Activated CD4-positive, alpha-beta memory T cell treated with anti-CD3 and anti-CD28 coated beads for 36 hours (primary cell): Measurements from ENCODE around the gene TBL3. TPM values are rescaled to one million over a fixed set of nuclear protein-coding genes. Genes with fewer than 3 reads are reported as not detected.
A peak's percentile ranks its signal among the peaks of the same experiment; 100 is the strongest.

Source experiments
- CTCF ChIA-PET: fragments of 350-600 bp; sonication (Branson Sonifier 250); formaldehyde crosslinking; loops from one replicate; lab custom pipeline; 2021; ENCODE audit warnings: antibody characterized with exemption, inconsistent platforms; lab: Charles Lee
- POLR2A ChIA-PET: fragments of 350-600 bp; sonication (Branson Sonifier 250); formaldehyde crosslinking; loops from one replicate; lab custom pipeline; 2021; ENCODE audit warnings: antibody characterized with exemption; lab: Charles Lee
- DNase-seq: peaks from one replicate; pipeline ENCODE4 v3.0.0-alpha.2; 2020
- H3K27ac Mint-ChIP-seq: one replicate; pipeline ENCODE4 v1.8.0; 2021; ENCODE audit warnings: mixed read lengths
- H3K27me3 Mint-ChIP-seq: one replicate; pipeline ENCODE4 v1.8.0; 2021; ENCODE audit warnings: mixed read lengths
- H3K36me3 Mint-ChIP-seq: one replicate; pipeline ENCODE4 v1.8.0; 2021; ENCODE audit warnings: mixed read lengths
- H3K4me1 Mint-ChIP-seq: one replicate; pipeline ENCODE4 v1.8.0; 2021; ENCODE audit warnings: low read depth, mixed read lengths
- H3K4me3 Mint-ChIP-seq: one replicate; pipeline ENCODE4 v1.8.0; 2021; ENCODE audit warnings: mild to moderate bottlenecking, mixed read lengths
- H3K9me3 Mint-ChIP-seq: one replicate; pipeline ENCODE4 v1.8.0; 2021; ENCODE audit warnings: mixed read lengths
- intact Hi-C: fragments of 100-400 bp; cut with micrococcal nuclease; formaldehyde crosslinking; loops from one replicate; pipeline ENCODE4 v1.15.1; 2023
- total RNA-seq, 2 experiments: library from RNA; stranded (reverse); gene quantifications; one replicate each; pipeline ENCODE4 v1.2.3, GENCODE V29; 2021

TBL3 gene
- total RNA-seq, 2 experiments from 2014 or later, result 45.7 to 47.3 TPM

GRCh38 chr16:1968146-1968953 lies 3.5 kb upstream of the TBL3 start:
- intact Hi-C loops, result no loop called here
- H3K4me3 Mint-ChIP-seq, result no peak overlapping the region
- H3K27me3 Mint-ChIP-seq, result no peaks in the 10 kb centered on the region
- H3K4me1 Mint-ChIP-seq, result peaks cover 29% of the 10 kb centered on the region
- no peak for DNase-seq
- H3K9me3 Mint-ChIP-seq, result no peaks in the 10 kb centered on the region
- H3K36me3 Mint-ChIP-seq, result peaks cover 29% of the 10 kb centered on the region
- no peak overlapping the region for H3K27ac Mint-ChIP-seq
- ChIA-PET CTCF (interaction anchor here (0.8 kb wide), 1 partner anchor 172 kb away, joined by 3 read pairs; no protein-coding TSS in a partner anchor), POLR2A (no interaction called here)

- peak; percentile 35 for DNase-seq
- peak overlapping the region; percentile 100 for H3K4me3 Mint-ChIP-seq
- no peaks in the 10 kb centered on the region for H3K27me3 Mint-ChIP-seq
- H3K4me1 Mint-ChIP-seq, result peaks cover 20% of the 10 kb centered on the region
- intact Hi-C loops, result no loop called here
- H3K36me3 Mint-ChIP-seq, result peaks cover 31% of the 10 kb centered on the region
- ChIA-PET POLR2A (interaction anchor here (0.9 to 2.5 kb wide), 8 partner anchors 9 to 190 kb away, joined by 3 to 15 read pairs (median 9); partner anchors contain the start of genes NDUFB10, NOXO1, NUBP2 and SPSB3), CTCF (no interaction called here)
- no peaks in the 10 kb centered on the region for H3K9me3 Mint-ChIP-seq
- no peak overlapping the region for H3K27ac Mint-ChIP-seq
Measured at GRCh38 chr16:1972490-1972877, 631 bp downstream of the TBL3 start.

GRCh38 chr16:1973461-1974156 lies 1.8 kb downstream of the TBL3 start:
- peaks cover 20% of the 10 kb centered on the region for H3K4me1 Mint-ChIP-seq
- H3K27me3 Mint-ChIP-seq, result no peaks in the 10 kb centered on the region
- ChIA-PET CTCF (no interaction called here), POLR2A (interaction anchor here (1.0 kb wide), 1 partner anchor 8 kb away, joined by 4 read pairs; the partner anchor contains the start of gene RPS2)
- H3K9me3 Mint-ChIP-seq, result no peaks in the 10 kb centered on the region
- intact Hi-C loops, result no loop called here
- peaks cover 35% of the 10 kb centered on the region for H3K36me3 Mint-ChIP-seq
- no peak overlapping the region for H3K27ac Mint-ChIP-seq
- DNase-seq, result no peak
- H3K4me3 Mint-ChIP-seq, result peak overlapping the region; percentile 20

GRCh38 chr16:1974157-1975070 lies 2.6 kb downstream of the TBL3 start:
- no peak overlapping the region for H3K4me3 Mint-ChIP-seq
- no peak for DNase-seq
- ChIA-PET CTCF (no interaction called here), POLR2A (interaction anchor here (0.8 to 1.0 kb wide), 2 partner anchors 9 to 10 kb away, joined by 3 to 4 read pairs; partner anchors contain the start of gene RPS2)
- no peak overlapping the region for H3K27ac Mint-ChIP-seq
- H3K4me1 Mint-ChIP-seq, result peaks cover 20% of the 10 kb centered on the region
- intact Hi-C loops, result no loop called here
- peaks cover 38% of the 10 kb centered on the region for H3K36me3 Mint-ChIP-seq
- no peaks in the 10 kb centered on the region for H3K9me3 Mint-ChIP-seq
- no peaks in the 10 kb centered on the region for H3K27me3 Mint-ChIP-seq

GRCh38 chr16:1975432-1976215 lies 3.8 kb downstream of the TBL3 start:
- intact Hi-C loops, result no loop called here
- no peak for DNase-seq
- H3K27ac Mint-ChIP-seq, result no peak overlapping the region
- peaks cover 39% of the 10 kb centered on the region for H3K36me3 Mint-ChIP-seq
- CTCF ChIA-PET, result no interaction called here
- H3K27me3 Mint-ChIP-seq, result peaks cover 3% of the 10 kb centered on the region
- H3K4me1 Mint-ChIP-seq, result peaks cover 20% of the 10 kb centered on the region
- H3K9me3 Mint-ChIP-seq, result no peaks in the 10 kb centered on the region
- no peak overlapping the region for H3K4me3 Mint-ChIP-seq
- POLR2A ChIA-PET, result interaction anchor here (0.8 to 1.8 kb wide), 2 partner anchors 11 kb away, joined by 3 to 9 read pairs; partner anchors contain the start of gene RPS2

- POLR2A ChIA-PET, result interaction anchor here (1.8 kb wide), 1 partner anchor 12 kb away, joined by 9 read pairs; the partner anchor contains the start of gene RPS2
- peaks cover 39% of the 10 kb centered on the region for H3K36me3 Mint-ChIP-seq
- no peaks in the 10 kb centered on the region for H3K9me3 Mint-ChIP-seq
- H3K4me3 Mint-ChIP-seq, result no peak overlapping the region
- H3K4me1 Mint-ChIP-seq, result peaks cover 15% of the 10 kb centered on the region
- intact Hi-C loops, result no loop called here
- peaks cover 9% of the 10 kb centered on the region for H3K27me3 Mint-ChIP-seq
- no peak for DNase-seq
- CTCF ChIA-PET, result no interaction called here
- no peak overlapping the region for H3K27ac Mint-ChIP-seq
Measured at GRCh38 chr16:1976216-1976520, 4.3 kb downstream of the TBL3 start.

GRCh38 chr16:1976951-1977874 lies 5.4 kb downstream of the TBL3 start:
- H3K4me1 Mint-ChIP-seq, result peaks cover 7% of the 10 kb centered on the region
- H3K36me3 Mint-ChIP-seq, result peaks cover 32% of the 10 kb centered on the region
- H3K27ac Mint-ChIP-seq, result no peak overlapping the region
- no peaks in the 10 kb centered on the region for H3K9me3 Mint-ChIP-seq
- intact Hi-C loops, result no loop called here
- ChIA-PET POLR2A (interaction anchor here (1.8 kb wide), 1 partner anchor 13 kb away, joined by 9 read pairs; the partner anchor contains the start of gene RPS2), CTCF (interaction anchor here (1.2 kb wide), 1 partner anchor 11 kb away, joined by 3 read pairs; no protein-coding TSS in a partner anchor)
- peaks cover 15% of the 10 kb centered on the region for H3K27me3 Mint-ChIP-seq
- no peak for DNase-seq
- H3K4me3 Mint-ChIP-seq, result no peak overlapping the region

GRCh38 chr16:1977875-1978268 lies 6.0 kb downstream of the TBL3 start:
- Mint-ChIP-seq H3K4me3 (no peak overlapping the region), H3K4me1 (peaks cover 5% of the 10 kb centered on the region), H3K27me3 (peaks cover 21% of the 10 kb centered on the region), H3K27ac (no peak overlapping the region), H3K9me3 (no peaks in the 10 kb centered on the region), H3K36me3 (peaks cover 30% of the 10 kb centered on the region)
- CTCF ChIA-PET, result interaction anchor here (1.2 kb wide), 1 partner anchor 10 kb away, joined by 3 read pairs; no protein-coding TSS in a partner anchor
- POLR2A ChIA-PET, result no interaction called here
- intact Hi-C loops, result no loop called here
- no peak for DNase-seq

- no peak overlapping the region for H3K27ac Mint-ChIP-seq
- H3K4me1 Mint-ChIP-seq, result peaks cover 4% of the 10 kb centered on the region
- DNase-seq, result no peak
- intact Hi-C loops, result no loop called here
- H3K9me3 Mint-ChIP-seq, result no peaks in the 10 kb centered on the region
- CTCF ChIA-PET, result interaction anchor here (1.2 kb wide), 1 partner anchor 9 kb away, joined by 3 read pairs; no protein-coding TSS in a partner anchor
- H3K4me3 Mint-ChIP-seq, result no peak overlapping the region
- POLR2A ChIA-PET, result interaction anchor here (1.2 kb wide), 1 partner anchor 14 kb away, joined by 4 read pairs; the partner anchor contains the start of gene RPS2
- peaks cover 26% of the 10 kb centered on the region for H3K27me3 Mint-ChIP-seq
- peaks cover 29% of the 10 kb centered on the region for H3K36me3 Mint-ChIP-seq
Measured at GRCh38 chr16:1978476-1979120, 6.7 kb downstream of the TBL3 start.
